RWPE2 (cell line): ENCODE measurements around the gene COMMD3.
"Not testable (repeated sequence)": the region's sequence is repeated elsewhere in the genome, so short reads cannot be mapped to it uniquely, and the experiment has no call there.

Source experiments
- ATAC-seq: fragments of 200-7000 bp; cut with Tn5 transposase; 3 replicates; pipeline ENCODE4 v1.9.1; 2021; ENCODE audit warnings: low read depth
- DNase-seq: peaks from one replicate; pipeline ENCODE4 v3.0.0-alpha.2; 2020; ENCODE audit warnings: low spot score
- H3K27ac ChIP-seq: fragments of 450-650 bp; 2 replicates; pipeline ENCODE4 v1.5.1; 2017; ENCODE audit warnings: mild to moderate bottlenecking; ENCODE audit not compliant: poor library complexity, severe bottlenecking
- H3K27me3 ChIP-seq: fragments of 250-450 bp; sonication (Bioruptor Pico); 2 replicates; pipeline ENCODE4 v1.5.1; 2021; ENCODE audit warnings: mild to moderate bottlenecking, moderate library complexity; ENCODE audit not compliant: insufficient read depth, poor library complexity, severe bottlenecking
- H3K36me3 ChIP-seq: fragments of 250-450 bp; sonication (Bioruptor Pico); 2 replicates; pipeline ENCODE4 v1.5.1; 2020; ENCODE audit warnings: low read depth, mild to moderate bottlenecking, moderate library complexity
- H3K4me1 ChIP-seq: fragments of 250-450 bp; sonication (Bioruptor Pico); 2 replicates; pipeline ENCODE4 v1.5.1; 2021; ENCODE audit warnings: mild to moderate bottlenecking, moderate library complexity; ENCODE audit not compliant: insufficient read depth, poor library complexity, severe bottlenecking
- H3K4me3 ChIP-seq: fragments of 250-450 bp; sonication (Bioruptor Pico); 2 replicates; pipeline ENCODE4 v1.5.1; 2021; ENCODE audit warnings: mild to moderate bottlenecking, moderate library complexity; ENCODE audit not compliant: severe bottlenecking
- H3K9me3 ChIP-seq: fragments of 250-450 bp; sonication (Bioruptor Pico); 2 replicates; pipeline ENCODE4 v1.5.1; 2021; ENCODE audit warnings: mild to moderate bottlenecking, moderate library complexity; ENCODE audit not compliant: severe bottlenecking
- TF ChIP-seq, protein P1 (sequence below): fragments of 450-650 bp; IDR thresholded peaks from one replicate; pipeline ENCODE4 v1.5.1; 2017; ENCODE audit warnings: mild to moderate bottlenecking, moderate library complexity; ENCODE audit not compliant: poor library complexity, severe bottlenecking

The COMMD3 gene

DNA sequence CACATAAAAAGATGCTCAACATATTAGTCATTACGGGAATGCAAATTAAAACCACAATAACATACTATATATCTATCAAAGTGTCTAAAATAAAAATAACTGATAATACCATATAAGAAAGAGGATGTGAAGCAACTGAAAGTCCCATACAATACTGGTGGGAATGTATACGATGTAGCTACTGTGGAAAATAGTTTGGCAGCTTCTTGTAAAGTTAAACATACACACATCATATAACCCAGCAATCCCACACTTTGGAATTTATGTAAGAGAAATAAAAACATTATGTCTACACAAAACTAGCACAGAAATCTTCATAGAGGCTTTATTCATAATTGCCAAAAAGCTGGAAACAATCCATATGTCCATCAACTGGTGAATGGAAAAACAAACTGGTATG is 10.5 kb upstream of the COMMD3 start:
- TF ChIP-seq, protein P1, sequence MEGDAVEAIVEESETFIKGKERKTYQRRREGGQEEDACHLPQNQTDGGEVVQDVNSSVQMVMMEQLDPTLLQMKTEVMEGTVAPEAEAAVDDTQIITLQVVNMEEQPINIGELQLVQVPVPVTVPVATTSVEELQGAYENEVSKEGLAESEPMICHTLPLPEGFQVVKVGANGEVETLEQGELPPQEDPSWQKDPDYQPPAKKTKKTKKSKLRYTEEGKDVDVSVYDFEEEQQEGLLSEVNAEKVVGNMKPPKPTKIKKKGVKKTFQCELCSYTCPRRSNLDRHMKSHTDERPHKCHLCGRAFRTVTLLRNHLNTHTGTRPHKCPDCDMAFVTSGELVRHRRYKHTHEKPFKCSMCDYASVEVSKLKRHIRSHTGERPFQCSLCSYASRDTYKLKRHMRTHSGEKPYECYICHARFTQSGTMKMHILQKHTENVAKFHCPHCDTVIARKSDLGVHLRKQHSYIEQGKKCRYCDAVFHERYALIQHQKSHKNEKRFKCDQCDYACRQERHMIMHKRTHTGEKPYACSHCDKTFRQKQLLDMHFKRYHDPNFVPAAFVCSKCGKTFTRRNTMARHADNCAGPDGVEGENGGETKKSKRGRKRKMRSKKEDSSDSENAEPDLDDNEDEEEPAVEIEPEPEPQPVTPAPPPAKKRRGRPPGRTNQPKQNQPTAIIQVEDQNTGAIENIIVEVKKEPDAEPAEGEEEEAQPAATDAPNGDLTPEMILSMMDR, result no peak
- Histone ChIP-seq H3K27me3 (no peaks in the 10 kb centered on the region), H3K4me3 (no peak overlapping the region), H3K36me3 (no peaks in the 10 kb centered on the region), H3K9me3 (no peaks in the 10 kb centered on the region), H3K4me1 (peaks cover 7% of the 10 kb centered on the region), H3K27ac (no peak overlapping the region)
- peak; percentile 14; the same call in 1 of the 3 replicates for ATAC-seq
- DNase-seq, result no peak

DNA sequence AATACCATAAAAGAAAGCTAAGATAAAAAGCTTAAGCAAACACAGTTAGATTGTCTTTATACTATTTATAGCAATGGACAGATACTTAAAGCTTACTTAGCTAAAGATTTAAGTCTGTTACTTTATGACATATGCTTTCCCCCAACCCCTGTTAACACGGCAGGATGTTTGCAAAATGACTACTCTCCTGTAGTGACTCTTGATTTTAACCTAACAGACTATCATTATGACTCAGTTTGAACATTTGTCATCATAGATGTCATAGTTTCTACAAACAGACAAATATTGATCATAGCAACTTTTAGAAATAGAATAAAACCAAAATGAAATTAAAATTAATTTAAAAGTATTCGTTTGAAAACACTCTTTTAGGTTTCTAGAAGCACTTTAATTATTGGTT is 7.8 kb upstream of the COMMD3 start:
- no peaks in the 10 kb centered on the region for H3K27me3 ChIP-seq
- no peak overlapping the region for H3K27ac ChIP-seq
- H3K9me3 ChIP-seq, result no peaks in the 10 kb centered on the region
- H3K4me3 ChIP-seq, result no peak overlapping the region
- no peak for DNase-seq
- peak; percentile 73 for ATAC-seq
- TF ChIP-seq, protein P1, result no peak
- H3K36me3 ChIP-seq, result no peaks in the 10 kb centered on the region
- peaks cover 7% of the 10 kb centered on the region for H3K4me1 ChIP-seq

DNA sequence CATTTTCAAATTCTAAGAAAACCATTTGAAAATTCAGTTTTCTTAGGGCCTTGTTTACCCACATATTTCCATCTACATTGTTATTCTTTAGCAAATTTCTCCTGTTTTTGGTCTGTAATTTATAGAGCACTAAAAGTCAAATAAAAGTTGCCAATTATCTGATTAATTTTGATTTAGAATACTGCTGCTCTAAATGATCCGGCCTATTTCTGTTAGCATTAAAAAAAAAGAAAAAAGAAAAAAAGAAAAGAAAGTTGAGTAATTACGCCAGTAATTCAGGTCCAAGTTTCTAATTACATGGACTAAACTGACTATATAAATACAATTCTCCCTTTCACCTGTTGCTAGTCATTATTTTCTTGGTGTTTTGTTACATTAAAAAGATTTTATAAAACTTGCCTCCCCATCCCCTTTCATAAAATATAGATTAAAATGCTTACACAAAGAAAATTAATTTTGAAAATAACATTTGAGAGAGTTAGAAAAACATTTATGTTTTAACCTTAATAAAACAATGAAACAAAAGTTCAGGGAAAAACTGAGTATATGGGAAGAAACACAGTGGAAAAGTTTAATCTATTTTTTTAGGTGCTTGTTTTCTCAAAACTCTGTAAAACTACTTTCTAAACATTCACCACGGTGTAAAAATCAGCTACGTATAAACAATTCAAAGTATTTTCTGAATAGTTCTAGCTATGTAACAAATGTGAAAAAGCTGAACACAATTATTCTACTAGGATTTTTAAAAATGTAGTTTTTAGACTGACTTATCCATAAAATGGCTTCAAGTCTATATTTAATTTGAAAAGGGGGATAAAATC is 6.8 kb upstream of the COMMD3 start:
- DNase-seq (no peak), ATAC-seq (no peak)
- Histone ChIP-seq H3K9me3 (no peaks in the 10 kb centered on the region), H3K4me3 (no peak overlapping the region), H3K27ac (no peak overlapping the region), H3K36me3 (no peaks in the 10 kb centered on the region), H3K4me1 (peaks cover 7% of the 10 kb centered on the region), H3K27me3 (no peaks in the 10 kb centered on the region)
- TF ChIP-seq, protein P1, result no peak

DNA sequence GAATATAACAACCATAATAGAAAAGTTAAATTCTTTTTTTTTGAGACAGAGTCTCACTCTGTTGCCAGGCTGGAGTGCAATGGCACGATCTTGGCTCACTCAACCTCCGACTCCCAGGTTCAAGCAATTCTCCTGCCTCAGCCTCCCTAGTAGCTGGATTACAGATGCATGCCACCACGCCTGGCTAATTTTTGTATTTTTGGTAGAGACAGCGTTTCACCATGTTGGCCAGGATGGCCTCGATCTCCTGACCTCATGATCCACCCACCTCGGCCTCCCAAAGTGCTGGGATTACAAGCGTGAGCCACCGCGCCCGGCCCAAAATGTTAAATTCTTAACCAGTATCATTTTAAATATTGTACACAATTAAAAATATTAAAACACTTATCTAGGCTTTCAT is 6.2 kb upstream of the COMMD3 start:
- not testable (repeated sequence) for H3K27ac ChIP-seq, H3K4me3 ChIP-seq, H3K27me3 ChIP-seq, H3K36me3 ChIP-seq, ATAC-seq, H3K4me1 ChIP-seq, DNase-seq, H3K9me3 ChIP-seq

DNA sequence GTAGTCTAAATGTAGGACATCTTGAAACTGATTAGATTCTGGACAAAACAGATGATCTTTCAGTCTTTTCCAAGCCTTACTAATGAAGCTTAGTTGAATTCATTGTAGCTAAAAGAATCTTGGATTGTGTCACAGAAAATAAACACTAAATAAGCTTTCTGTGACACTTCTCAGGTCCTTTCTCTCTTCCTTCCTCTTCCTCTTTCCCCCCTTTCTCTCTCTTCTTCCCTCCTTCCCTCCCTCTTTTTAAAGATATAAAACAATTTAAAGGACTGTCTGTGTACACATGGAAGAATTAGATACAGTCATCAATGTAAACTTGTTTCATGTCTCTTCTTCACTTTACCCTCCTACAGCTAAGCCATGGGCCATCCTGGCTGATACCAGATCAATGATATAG is 5.3 kb upstream of the COMMD3 start:
- Histone ChIP-seq H3K4me3 (no peak overlapping the region), H3K27ac (no peak overlapping the region), H3K4me1 (peaks cover 7% of the 10 kb centered on the region)

More for the DNA sequence above, 5.3 kb upstream of the COMMD3 start:
- no peak for ATAC-seq
- TF ChIP-seq, protein P1, result no peak
- H3K27me3 ChIP-seq, result no peaks in the 10 kb centered on the region
- H3K9me3 ChIP-seq, result no peaks in the 10 kb centered on the region
- no peaks in the 10 kb centered on the region for H3K36me3 ChIP-seq
- no peak for DNase-seq
